Stimulated activated naive B cell treated with anti-CD40 and anti-IgM and Interleukin-4, amounts not matched to agents 10 μg/mL and 1 μg/mL and 100 μg/mL, for 72 hours (primary cell): Measurements from ENCODE around the gene HMBS.
"Not testable (repeated sequence)": the region's sequence is repeated elsewhere in the genome, so short reads cannot be mapped to it uniquely, and the experiment has no call there.

Experiments used
- ATAC-seq, 2 donors: fragments of 150-1000 bp; cut with Tn5 transposase; replicated peaks; 2 replicates each; pipeline ENCODE4 v1.10.0; 2021; ENCODE audit warnings: moderate library complexity in 1 of 2
- DNase-seq: peaks from one replicate; pipeline ENCODE4 v3.0.0; 2021
- H3K27ac Mint-ChIP-seq: one replicate; pipeline ENCODE4 v1.8.0; 2022; ENCODE audit warnings: mild to moderate bottlenecking, mixed read lengths
- H3K27me3 Mint-ChIP-seq, 2 donors: one replicate each; pipeline ENCODE4 v1.8.0; 2022; ENCODE audit warnings: mixed read lengths in 2 of 2
- H3K36me3 Mint-ChIP-seq, 2 donors: one replicate each; pipeline ENCODE4 v1.8.0; 2022; ENCODE audit warnings: mixed read lengths in 2 of 2, mild to moderate bottlenecking in 1 of 2
- H3K4me1 Mint-ChIP-seq, 2 donors: one replicate each; pipeline ENCODE4 v1.8.0; 2022; ENCODE audit warnings: mixed read lengths in 2 of 2, mild to moderate bottlenecking in 1 of 2
- H3K4me3 Mint-ChIP-seq, 2 donors: one replicate each; pipeline ENCODE4 v1.8.0; 2022; ENCODE audit warnings: mild to moderate bottlenecking in 2 of 2, mixed read lengths in 2 of 2, moderate library complexity in 1 of 2
- H3K9me3 Mint-ChIP-seq, 2 donors: one replicate each; pipeline ENCODE4 v1.8.0; 2022; ENCODE audit warnings: mixed read lengths in 2 of 2, mild to moderate bottlenecking in 1 of 2

HMBS gene

GRCh38 chr11:119084663-119085436 is at the start of gene HMBS:
TSS of gene HMBS (plus strand) at chr11:119084881. CDS start at chr11:119085034, 153 bp downstream.
- H3K27ac Mint-ChIP-seq = peak within 1 kb of the TSS; percentile 98
- peak within 1 kb of the TSS; percentile 96 to 97 for H3K4me3 Mint-ChIP-seq
- DNase-seq (peak; percentile 91), ATAC-seq (peak; percentile 93 to 95)
- H3K36me3 Mint-ChIP-seq = peaks cover 21 to 33% of the 10 kb centered on the region in 2 donors
- H3K4me1 Mint-ChIP-seq = peaks cover 13 to 22% of the 10 kb centered on the region in 2 donors
- H3K9me3 Mint-ChIP-seq = no peaks in the 10 kb centered on the region
- no peaks in the 10 kb centered on the region for H3K27me3 Mint-ChIP-seq

- H3K4me3 Mint-ChIP-seq = no peak overlapping the region
- no peaks in the 10 kb centered on the region for H3K9me3 Mint-ChIP-seq
- no peaks in the 10 kb centered on the region for H3K27me3 Mint-ChIP-seq
- no peak for ATAC-seq
- H3K36me3 Mint-ChIP-seq = peaks cover 0 to 3% of the 10 kb centered on the region in 2 donors
- peaks cover 12 to 16% of the 10 kb centered on the region in 2 donors for H3K4me1 Mint-ChIP-seq
- peak overlapping the region; percentile 31 for H3K27ac Mint-ChIP-seq
- no peak for DNase-seq
These were observed 45.8 kb upstream of the HMBS start for GRCh38 chr11:119038884-119039283.

GRCh38 chr11:119039471-119039870 is 45.2 kb upstream of the HMBS start:
- not testable (repeated sequence) for H3K4me3 Mint-ChIP-seq, H3K27ac Mint-ChIP-seq, H3K9me3 Mint-ChIP-seq, DNase-seq, H3K27me3 Mint-ChIP-seq, ATAC-seq, H3K36me3 Mint-ChIP-seq
- H3K4me1 Mint-ChIP-seq = peaks cover 12 to 16% of the 10 kb centered on the region in 2 donors

DNA sequence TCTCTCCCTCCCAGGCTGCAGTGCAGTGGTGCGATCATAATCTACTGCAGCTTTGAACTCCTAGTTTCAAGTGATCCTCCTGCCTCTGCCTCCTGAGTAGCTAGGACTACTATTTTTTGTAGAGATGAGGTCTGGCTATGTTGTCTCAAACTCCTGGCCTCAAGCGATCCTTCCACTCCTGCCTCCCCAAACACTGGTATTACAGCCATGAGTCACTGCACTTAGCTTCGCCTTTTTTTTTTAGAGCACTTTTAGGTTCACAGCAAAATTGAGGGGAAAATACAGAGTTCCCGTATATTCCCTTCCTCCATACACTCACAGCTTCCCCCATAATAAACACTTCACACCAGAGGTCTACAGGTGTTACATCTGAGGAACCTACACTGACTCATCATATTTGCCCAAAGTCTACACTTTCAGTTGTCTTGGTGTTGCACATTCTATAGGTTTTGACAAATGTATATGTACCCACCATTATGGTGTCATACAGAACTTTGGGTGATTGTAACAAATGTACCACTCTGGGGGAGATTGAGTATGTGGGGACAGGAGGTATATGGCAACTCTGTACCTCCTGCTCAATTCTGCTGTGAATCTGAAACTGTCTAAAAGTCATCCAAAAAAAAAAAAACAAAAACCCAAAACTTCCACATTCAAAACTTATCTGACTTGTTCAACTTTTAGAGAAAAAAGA is 42.7 kb upstream of the HMBS start:
- Mint-ChIP-seq H3K4me3 (no peak overlapping the region), H3K27me3 (no peaks in the 10 kb centered on the region), H3K4me1 (peaks cover 12 to 16% of the 10 kb centered on the region in 2 donors), H3K36me3 (peaks cover 23 to 30% of the 10 kb centered on the region in 2 donors), H3K9me3 (no peaks in the 10 kb centered on the region), H3K27ac (no peak overlapping the region)
- DNase-seq (no peak), ATAC-seq (peak in 1 of 2 donors; percentile 20)

GRCh38 chr11:119042927-119043326 is 41.8 kb upstream of the HMBS start:
- H3K9me3 Mint-ChIP-seq = no peaks in the 10 kb centered on the region
- no peak for ATAC-seq

DNA sequence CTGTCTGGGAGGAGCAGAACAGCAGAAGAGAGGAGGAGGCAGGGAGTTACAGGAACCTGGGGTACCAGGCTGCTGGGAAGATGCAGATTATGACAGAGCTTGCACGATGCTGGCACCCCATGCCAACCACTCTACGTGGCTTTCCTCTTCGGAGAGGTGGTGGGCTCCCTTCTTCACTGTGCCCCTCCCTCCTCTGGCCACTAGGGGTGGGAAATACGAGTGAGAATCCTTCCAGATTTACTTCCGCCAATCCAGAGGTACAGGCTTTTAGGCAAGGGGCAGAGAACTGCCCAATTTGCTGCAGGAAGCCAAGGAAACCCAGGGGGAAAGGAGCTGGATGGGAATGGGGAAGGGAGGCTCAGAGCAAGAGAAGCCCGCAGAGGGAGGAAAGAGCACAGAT is 40.0 kb upstream of the HMBS start:
- Mint-ChIP-seq H3K36me3 (peaks cover 46 to 54% of the 10 kb centered on the region in 2 donors), H3K27ac (no peak overlapping the region), H3K9me3 (no peaks in the 10 kb centered on the region), H3K27me3 (no peaks in the 10 kb centered on the region), H3K4me1 (peaks cover 8 to 9% of the 10 kb centered on the region in 2 donors), H3K4me3 (no peak overlapping the region)
- no peak for ATAC-seq
- no peak for DNase-seq

More at GRCh38 chr11:119042927-119043326, 41.8 kb upstream of the HMBS start:
- peaks cover 30 to 38% of the 10 kb centered on the region in 2 donors for H3K36me3 Mint-ChIP-seq
- H3K27me3 Mint-ChIP-seq = no peaks in the 10 kb centered on the region
- H3K4me3 Mint-ChIP-seq = no peak overlapping the region
- peaks cover 12 to 16% of the 10 kb centered on the region in 2 donors for H3K4me1 Mint-ChIP-seq
- no peak overlapping the region for H3K27ac Mint-ChIP-seq
- DNase-seq = no peak

DNA sequence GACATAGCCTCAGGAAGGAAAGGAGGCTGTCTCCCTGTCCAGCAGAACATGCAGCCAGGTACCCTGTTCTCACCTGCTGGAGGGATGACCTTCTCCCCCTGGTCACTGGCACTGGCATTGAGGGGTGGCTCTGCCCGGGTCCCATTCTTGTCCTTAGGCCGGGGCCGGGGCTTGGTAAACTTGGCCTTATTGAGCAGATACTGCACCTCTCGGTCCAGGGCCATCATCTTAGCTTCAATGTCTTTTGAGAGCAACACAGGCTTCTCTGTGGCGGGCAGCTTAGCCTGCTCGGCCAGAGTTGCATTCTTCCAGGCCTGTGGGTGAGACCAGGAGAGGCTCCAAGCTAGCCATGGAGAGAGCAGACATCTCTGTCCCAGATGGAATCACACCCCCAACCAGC is 38.2 kb upstream of the HMBS start:
- H3K27ac Mint-ChIP-seq = no peak overlapping the region
- peaks cover 55 to 66% of the 10 kb centered on the region in 2 donors for H3K36me3 Mint-ChIP-seq
- H3K27me3 Mint-ChIP-seq = no peaks in the 10 kb centered on the region
- H3K4me1 Mint-ChIP-seq = peaks cover 15 to 16% of the 10 kb centered on the region in 2 donors
- H3K4me3 Mint-ChIP-seq = no peak overlapping the region
- H3K9me3 Mint-ChIP-seq = no peaks in the 10 kb centered on the region
- DNase-seq (no peak), ATAC-seq (no peak)

DNA sequence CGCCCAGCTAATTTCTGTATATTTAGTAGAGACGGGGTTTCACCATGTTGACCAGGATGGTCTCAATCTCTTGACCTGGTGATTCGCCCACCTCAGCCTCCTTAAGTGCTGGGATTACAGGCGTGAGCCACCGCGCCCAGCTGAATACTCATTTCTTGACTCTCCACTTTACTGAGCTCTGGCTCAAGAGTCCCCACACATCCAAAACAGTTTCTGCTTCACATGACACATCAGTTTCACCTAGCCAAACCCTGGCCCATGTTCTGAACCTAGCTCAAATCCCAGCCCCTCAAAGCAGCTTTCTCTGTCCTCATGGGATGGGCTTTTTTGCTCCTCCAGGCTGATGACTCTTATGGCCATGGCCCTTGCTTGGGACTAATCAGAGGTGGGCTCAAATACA is 37.5 kb upstream of the HMBS start:
- no peak for ATAC-seq
- no peak for DNase-seq
- H3K9me3 Mint-ChIP-seq = no peaks in the 10 kb centered on the region
- H3K4me1 Mint-ChIP-seq = peaks cover 16 to 18% of the 10 kb centered on the region in 2 donors
- peaks cover 62 to 70% of the 10 kb centered on the region in 2 donors for H3K36me3 Mint-ChIP-seq
- H3K27me3 Mint-ChIP-seq = no peaks in the 10 kb centered on the region
- no peak overlapping the region for H3K4me3 Mint-ChIP-seq
- H3K27ac Mint-ChIP-seq = no peak overlapping the region

- Mint-ChIP-seq H3K27ac (no peak overlapping the region), H3K4me3 (no peak overlapping the region), H3K27me3 (no peaks in the 10 kb centered on the region)
These were observed 36.0 kb upstream of the HMBS start for GRCh38 chr11:119048644-119049043.

GRCh38 chr11:119049081-119049480 is 35.6 kb upstream of the HMBS start:
- DNase-seq (no peak), ATAC-seq (no peak)
- no peaks in the 10 kb centered on the region for H3K27me3 Mint-ChIP-seq
- H3K9me3 Mint-ChIP-seq = no peaks in the 10 kb centered on the region
- peak overlapping the region; percentile 33 for H3K27ac Mint-ChIP-seq
- H3K4me1 Mint-ChIP-seq = peaks cover 30 to 33% of the 10 kb centered on the region in 2 donors
- H3K36me3 Mint-ChIP-seq = peaks cover 75 to 86% of the 10 kb centered on the region in 2 donors
- no peak overlapping the region for H3K4me3 Mint-ChIP-seq

More at GRCh38 chr11:119048644-119049043, 36.0 kb upstream of the HMBS start:
- peaks cover 26 to 28% of the 10 kb centered on the region in 2 donors for H3K4me1 Mint-ChIP-seq
- ATAC-seq (no peak), DNase-seq (no peak)
- H3K9me3 Mint-ChIP-seq = no peaks in the 10 kb centered on the region
- peaks cover 72 to 83% of the 10 kb centered on the region in 2 donors for H3K36me3 Mint-ChIP-seq

DNA sequence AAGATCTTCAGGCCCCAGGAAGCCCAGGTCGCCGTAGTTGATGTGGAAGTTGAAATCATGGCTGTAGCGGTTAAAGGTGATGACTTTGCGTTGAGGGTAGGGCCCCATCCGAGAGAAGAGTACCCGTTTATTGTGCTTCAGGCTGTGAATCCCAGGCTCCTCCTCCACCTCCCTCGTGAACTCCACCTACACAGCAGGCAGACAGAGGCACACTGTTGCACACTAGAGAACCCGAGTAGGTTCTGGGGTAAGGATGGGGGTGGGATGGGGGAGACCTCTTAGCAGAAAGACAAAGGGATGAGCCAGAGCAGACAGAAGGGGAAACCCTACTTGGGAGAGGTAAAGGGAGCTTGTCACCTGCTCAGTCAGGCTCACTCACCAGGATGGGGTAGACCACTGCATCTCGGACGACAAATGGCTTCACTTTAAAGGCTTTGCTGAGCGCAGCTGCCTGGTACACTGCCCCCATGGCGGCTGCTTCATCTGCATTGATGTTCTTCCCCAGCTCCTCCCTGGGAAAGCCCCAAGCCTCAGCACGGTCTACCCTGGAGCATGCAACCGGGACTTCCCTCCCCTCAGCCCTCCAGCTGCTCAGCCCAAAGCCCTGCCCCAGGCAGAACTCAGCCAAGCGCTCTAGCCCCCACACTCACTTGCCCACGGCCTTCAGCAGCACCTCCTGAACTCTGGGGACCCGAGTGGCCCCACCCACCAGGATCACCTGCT is 33.1 kb upstream of the HMBS start:
- no peaks in the 10 kb centered on the region for H3K27me3 Mint-ChIP-seq
- H3K27ac Mint-ChIP-seq = peak overlapping the region; percentile 92
- peaks cover 71 to 86% of the 10 kb centered on the region in 2 donors for H3K36me3 Mint-ChIP-seq
- ATAC-seq (peak; percentile 85 to 88), DNase-seq (peak; percentile 71)
- peaks cover 45 to 55% of the 10 kb centered on the region in 2 donors for H3K4me1 Mint-ChIP-seq
- peak overlapping the region; percentile 31 to 36 for H3K4me3 Mint-ChIP-seq
- H3K9me3 Mint-ChIP-seq = no peaks in the 10 kb centered on the region

DNA sequence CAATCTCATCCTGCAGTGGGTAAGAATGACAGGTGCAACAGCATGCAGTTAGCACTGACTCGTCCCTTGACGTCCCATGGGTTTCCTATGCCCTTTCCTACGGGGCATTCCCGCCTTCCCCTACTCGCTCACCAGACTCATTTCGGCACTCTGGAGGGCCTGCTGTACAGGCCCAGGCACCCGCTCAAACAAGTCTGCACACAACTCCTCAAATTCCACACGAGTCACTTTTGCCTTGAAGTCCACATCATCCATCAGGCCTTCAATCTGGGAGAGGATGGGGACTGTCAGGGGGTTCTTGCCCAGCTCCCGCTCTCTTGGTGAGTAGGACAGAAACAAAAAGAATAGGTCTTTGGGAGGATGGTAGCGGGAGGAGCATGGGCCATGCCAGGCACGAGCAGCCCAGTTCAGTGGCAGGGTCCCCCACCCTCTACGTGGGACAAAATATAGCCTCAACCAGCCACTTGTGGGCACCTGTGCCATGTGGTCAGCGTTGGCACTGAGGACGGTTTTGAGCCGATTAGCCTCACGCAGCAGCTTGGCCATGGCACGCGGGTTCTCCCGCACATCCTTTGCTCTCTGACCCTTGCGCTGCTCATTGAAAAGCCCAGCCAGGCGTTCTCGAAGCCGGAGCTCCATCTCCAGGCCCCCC is 32.4 kb upstream of the HMBS start:
- Mint-ChIP-seq H3K27ac (peak overlapping the region; percentile 93), H3K4me1 (peaks cover 45 to 56% of the 10 kb centered on the region in 2 donors), H3K9me3 (no peaks in the 10 kb centered on the region), H3K27me3 (no peaks in the 10 kb centered on the region), H3K4me3 (peak overlapping the region; percentile 31 to 36), H3K36me3 (peaks cover 64 to 82% of the 10 kb centered on the region in 2 donors)
- ATAC-seq (no peak), DNase-seq (no peak)

DNA sequence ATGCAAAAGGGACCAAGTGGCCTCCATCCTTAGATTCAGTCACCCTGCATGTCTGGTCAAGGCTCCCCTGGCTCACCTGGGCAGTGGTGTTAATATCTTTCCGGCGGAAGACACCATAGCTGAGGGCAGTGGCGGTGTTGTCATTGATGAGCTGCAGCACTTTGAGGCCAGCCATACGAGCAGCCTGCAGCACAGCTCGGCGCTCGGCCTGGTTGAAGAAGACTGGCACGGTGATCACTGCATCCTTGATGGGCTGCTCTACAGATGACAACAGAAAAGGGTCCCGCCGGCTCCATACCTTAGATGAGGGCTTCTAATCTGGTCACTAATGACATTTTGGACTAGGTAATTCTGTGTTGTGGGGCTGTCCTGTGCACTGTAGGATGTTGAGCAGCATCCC is 30.3 kb upstream of the HMBS start:
- no peak for ATAC-seq
- Mint-ChIP-seq H3K4me1 (peaks cover 49 to 69% of the 10 kb centered on the region in 2 donors), H3K27me3 (no peaks in the 10 kb centered on the region), H3K27ac (no peak overlapping the region), H3K4me3 (no peak overlapping the region), H3K9me3 (no peaks in the 10 kb centered on the region), H3K36me3 (peaks cover 48 to 64% of the 10 kb centered on the region in 2 donors)
- no peak for DNase-seq

DNA sequence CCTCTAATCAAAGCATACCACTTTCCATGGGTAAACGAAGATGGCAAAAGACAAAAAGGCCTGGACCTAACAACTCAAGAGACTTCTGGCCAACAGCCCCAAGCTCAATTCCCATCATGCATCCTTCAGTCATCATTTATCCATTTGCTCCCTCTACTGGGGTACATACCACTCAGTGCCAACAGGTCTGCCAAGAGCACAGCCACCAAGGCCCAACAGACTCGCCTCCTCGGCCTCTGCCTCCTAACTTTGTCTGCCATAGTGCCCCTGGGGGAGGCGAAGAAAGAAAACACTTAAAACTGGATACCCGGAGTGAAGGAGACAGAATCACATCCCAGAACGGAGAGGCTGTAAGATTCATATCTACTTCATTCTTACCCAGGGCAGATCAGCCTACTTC is 28.8 kb upstream of the HMBS start:
- Mint-ChIP-seq H3K9me3 (no peaks in the 10 kb centered on the region), H3K4me3 (peak overlapping the region; percentile 91 to 92), H3K4me1 (peaks cover 46 to 68% of the 10 kb centered on the region in 2 donors), H3K36me3 (peaks cover 44 to 61% of the 10 kb centered on the region in 2 donors), H3K27me3 (no peaks in the 10 kb centered on the region), H3K27ac (peak overlapping the region; percentile 96)
- ATAC-seq (no peak), DNase-seq (no peak)
